ENCODE results near the gene PRR33.

- no peak for TF ChIP-seq CTCF (IDR thresholded peaks at IDR 0.05 in 2 of 3, conservative IDR thresholded peaks at IDR 0.05 in 1 of 3; ENCODE audit: control insufficient read depth in 2 of 3, extremely low read depth in 1 of 3, insufficient read depth in 1 of 3, low read depth in 3 of 3, low read length in 3 of 3)
- no peak for TF ChIP-seq EP300 (IDR thresholded peaks at IDR 0.05; ENCODE audit: borderline replicate concordance in 1 of 2, control insufficient read depth in 1 of 2, low read depth in 2 of 2, low read length in 2 of 2)
- TF ChIP-seq REST (IDR thresholded peaks at IDR 0.05; ENCODE audit: low read depth, low read length): no peak
- no peak for TF ChIP-seq TCF7 (IDR thresholded peaks at IDR 0.05; ENCODE audit: borderline replicate concordance)
- TF ChIP-seq POLR2A (IDR thresholded peaks at IDR 0.05; ENCODE audit: low read depth, low read length): no peak
- no peak for TF ChIP-seq KLF5 (IDR thresholded peaks at IDR 0.05; ENCODE audit: partially characterized antibody)
- no peak for TF ChIP-seq NKRF (conservative IDR thresholded peaks at IDR 0.05)
These were observed 41.0 kb upstream of the PRR33 start for GRCh38 chr11:1932681-1933080.
